Activated naive CD8-positive, alpha-beta T cell treated with anti-CD3 and anti-CD28 coated beads for 36 hours (primary cell): ENCODE data around the gene DNAJA4. TPM values are rescaled to one million over a fixed set of nuclear protein-coding genes. Genes with fewer than 3 reads are reported as not detected.
A peak's percentile ranks its signal among the peaks of the same experiment; 100 is the strongest.

ENCODE experiments used
- DNase-seq: peaks from one replicate; pipeline ENCODE4 v3.0.0; 2021
- H3K27ac Mint-ChIP-seq: one replicate; pipeline ENCODE4 v1.8.0; 2022; ENCODE audit warnings: mild to moderate bottlenecking, moderate library complexity, mixed read lengths
- H3K27me3 Mint-ChIP-seq: one replicate; pipeline ENCODE4 v1.8.0; 2022; ENCODE audit warnings: mild to moderate bottlenecking, mixed read lengths
- H3K36me3 Mint-ChIP-seq: one replicate; pipeline ENCODE4 v1.8.0; 2021; ENCODE audit warnings: mild to moderate bottlenecking, mixed read lengths
- H3K4me1 Mint-ChIP-seq: one replicate; pipeline ENCODE4 v1.8.0; 2021; ENCODE audit warnings: mixed read lengths
- H3K4me3 Mint-ChIP-seq: one replicate; pipeline ENCODE4 v1.8.0; 2022; ENCODE audit warnings: mild to moderate bottlenecking, moderate library complexity, mixed read lengths
- H3K9me3 Mint-ChIP-seq: one replicate; pipeline ENCODE4 v1.8.0; 2022; ENCODE audit warnings: mixed read lengths
- total RNA-seq, 2 experiments: library from RNA; stranded (reverse); gene quantifications; one replicate each; pipeline ENCODE4 v1.2.3, GENCODE V29; 2021

The DNAJA4 gene
- total RNA-seq, 2 experiments from 2014 or later, result 36.8 to 39.3 TPM

- no peaks in the 10 kb centered on the region for H3K36me3 Mint-ChIP-seq
- no peaks in the 10 kb centered on the region for H3K4me1 Mint-ChIP-seq
- H3K27ac Mint-ChIP-seq, result no peak overlapping the region
- no peak for DNase-seq
- no peaks in the 10 kb centered on the region for H3K27me3 Mint-ChIP-seq
- H3K9me3 Mint-ChIP-seq, result no peaks in the 10 kb centered on the region
- no peak overlapping the region for H3K4me3 Mint-ChIP-seq
These were observed 5.1 kb upstream of the DNAJA4 start for GRCh38 chr15:78259232-78259631.

- no peak for DNase-seq
- peaks cover 5% of the 10 kb centered on the region for H3K4me1 Mint-ChIP-seq
- no peak overlapping the region for H3K4me3 Mint-ChIP-seq
- peaks cover 3% of the 10 kb centered on the region for H3K36me3 Mint-ChIP-seq
- H3K9me3 Mint-ChIP-seq, result no peaks in the 10 kb centered on the region
- no peaks in the 10 kb centered on the region for H3K27me3 Mint-ChIP-seq
- H3K27ac Mint-ChIP-seq, result no peak overlapping the region
These were observed 3.9 kb upstream of the DNAJA4 start for GRCh38 chr15:78260489-78260888.

GRCh38 chr15:78261062-78261461 lies 3.3 kb upstream of the DNAJA4 start:
- Mint-ChIP-seq H3K27ac (no peak overlapping the region), H3K9me3 (no peaks in the 10 kb centered on the region), H3K27me3 (no peaks in the 10 kb centered on the region), H3K4me3 (no peak overlapping the region), H3K4me1 (peaks cover 11% of the 10 kb centered on the region), H3K36me3 (peaks cover 8% of the 10 kb centered on the region)
- DNase-seq, result no peak

- Mint-ChIP-seq H3K27me3 (no peaks in the 10 kb centered on the region), H3K36me3 (peaks cover 15% of the 10 kb centered on the region), H3K9me3 (no peaks in the 10 kb centered on the region), H3K4me3 (peak overlapping the region; percentile 37), H3K4me1 (peaks cover 30% of the 10 kb centered on the region), H3K27ac (peak overlapping the region; percentile 72)
- DNase-seq, result no peak
These were observed 996 bp upstream of the DNAJA4 start for GRCh38 chr15:78263351-78263781.

DNA sequence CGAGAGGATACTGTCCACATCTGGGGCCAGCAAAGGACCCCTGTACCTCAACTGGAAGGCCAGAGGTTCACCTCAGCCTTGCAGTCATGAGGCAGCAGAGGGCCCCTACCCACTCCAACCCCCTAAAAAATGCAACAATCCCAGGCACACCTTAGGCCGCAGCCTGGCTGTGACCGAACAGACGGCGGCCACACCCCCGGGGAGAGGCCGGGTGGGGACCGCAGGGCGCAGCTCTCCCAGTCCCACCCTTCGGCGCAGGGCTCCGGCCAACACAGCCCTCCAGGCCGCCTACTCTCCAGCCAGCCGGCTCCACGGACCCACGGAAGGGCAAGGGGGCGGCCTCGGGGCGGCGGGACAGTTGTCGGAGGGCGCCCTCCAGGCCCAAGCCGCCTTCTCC lies 457 bp upstream of the DNAJA4 start:
- H3K4me3 Mint-ChIP-seq, result peak overlapping the region; percentile 37
- peaks cover 17% of the 10 kb centered on the region for H3K36me3 Mint-ChIP-seq
- peak overlapping the region; percentile 72 for H3K27ac Mint-ChIP-seq

GRCh38 chr15:78265137-78265460 lies 737 bp downstream of the DNAJA4 start:
- H3K4me3 Mint-ChIP-seq, result peak overlapping the region; percentile 82
- H3K36me3 Mint-ChIP-seq, result peaks cover 17% of the 10 kb centered on the region
- H3K27me3 Mint-ChIP-seq, result no peaks in the 10 kb centered on the region
- H3K4me1 Mint-ChIP-seq, result peaks cover 37% of the 10 kb centered on the region
- H3K9me3 Mint-ChIP-seq, result no peaks in the 10 kb centered on the region
- peak overlapping the region; percentile 81 for H3K27ac Mint-ChIP-seq
- DNase-seq, result no peak

More for the DNA sequence above, 457 bp upstream of the DNAJA4 start:
- Mint-ChIP-seq H3K4me1 (peaks cover 34% of the 10 kb centered on the region), H3K9me3 (no peaks in the 10 kb centered on the region), H3K27me3 (no peaks in the 10 kb centered on the region)
- DNase-seq, result peak; percentile 14

DNA sequence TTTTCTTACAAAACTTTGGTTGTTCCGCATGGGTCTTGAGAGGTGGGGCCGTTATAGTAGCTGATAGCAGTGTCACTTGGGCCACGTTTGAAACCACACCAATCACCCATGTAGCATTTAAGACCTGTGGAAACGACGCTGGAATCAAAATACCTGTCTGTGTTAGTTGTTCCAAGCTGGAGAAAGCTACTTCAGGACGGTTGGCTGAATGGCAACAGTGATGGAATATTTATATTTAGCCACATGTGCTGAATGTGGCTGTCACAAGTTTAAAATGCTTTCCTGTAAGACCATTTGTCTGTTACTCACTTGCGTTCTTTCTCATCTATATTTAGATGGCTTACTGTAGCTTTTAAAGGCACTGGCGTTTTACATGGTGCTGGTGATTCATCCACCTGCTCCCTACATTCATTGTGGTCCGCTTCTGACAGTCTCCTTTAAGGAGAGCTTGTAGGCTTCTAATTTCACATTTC lies 1.4 kb downstream of the DNAJA4 start:
- peaks cover 37% of the 10 kb centered on the region for H3K4me1 Mint-ChIP-seq
- H3K9me3 Mint-ChIP-seq, result no peaks in the 10 kb centered on the region
- peak overlapping the region; percentile 82 for H3K4me3 Mint-ChIP-seq
- peak overlapping the region; percentile 81 for H3K27ac Mint-ChIP-seq
- peaks cover 17% of the 10 kb centered on the region for H3K36me3 Mint-ChIP-seq
- no peak for DNase-seq
- no peaks in the 10 kb centered on the region for H3K27me3 Mint-ChIP-seq

DNA sequence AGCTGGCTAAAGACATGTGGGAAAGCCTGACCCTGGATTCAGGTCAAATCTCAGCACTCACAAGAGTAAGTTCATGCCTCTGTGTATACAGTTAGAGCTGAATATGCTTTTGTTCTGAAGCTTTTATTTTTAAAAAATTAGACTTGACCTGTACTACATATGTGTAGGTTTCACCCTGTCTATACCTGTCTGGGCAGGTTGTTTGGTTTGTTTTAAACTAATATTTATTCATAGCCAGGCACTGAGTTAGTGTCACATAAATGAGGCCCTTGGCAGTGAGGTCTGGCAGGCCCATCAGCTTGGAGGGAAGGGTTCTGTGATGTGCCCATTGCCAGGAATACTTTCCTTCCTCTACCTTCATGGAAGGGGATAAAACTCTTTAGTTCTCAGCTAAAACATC lies 1.9 kb downstream of the DNAJA4 start:
- peaks cover 37% of the 10 kb centered on the region for H3K4me1 Mint-ChIP-seq

DNA sequence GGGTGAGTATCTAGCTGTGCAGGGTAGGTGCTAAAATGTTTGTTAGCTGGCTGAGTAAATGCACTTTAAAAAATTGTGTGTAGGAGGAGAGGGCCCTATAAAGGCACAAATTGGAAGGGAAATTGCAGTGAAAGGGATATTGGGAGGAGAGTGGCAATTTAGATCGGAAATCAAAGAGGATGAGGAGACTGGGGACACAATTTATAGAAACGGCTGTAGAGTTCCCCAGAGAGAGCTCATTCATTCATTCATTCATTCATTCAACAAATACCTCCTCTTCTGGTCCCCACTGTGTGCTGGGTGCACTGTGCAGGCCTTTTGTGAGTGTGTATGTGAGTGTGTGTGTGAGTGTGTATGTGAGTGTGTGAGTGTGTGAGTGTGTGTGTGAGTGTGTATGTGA lies 2.4 kb downstream of the DNAJA4 start:
- Mint-ChIP-seq H3K4me1 (peaks cover 37% of the 10 kb centered on the region), H3K36me3 (peaks cover 22% of the 10 kb centered on the region), H3K27ac (peak overlapping the region; percentile 50), H3K27me3 (no peaks in the 10 kb centered on the region), H3K4me3 (peak overlapping the region; percentile 82), H3K9me3 (no peaks in the 10 kb centered on the region)
- no peak for DNase-seq

More for the DNA sequence above, 1.9 kb downstream of the DNAJA4 start:
- H3K27ac Mint-ChIP-seq, result no peak overlapping the region
- peak overlapping the region; percentile 82 for H3K4me3 Mint-ChIP-seq
- no peak for DNase-seq
- H3K27me3 Mint-ChIP-seq, result no peaks in the 10 kb centered on the region
- H3K36me3 Mint-ChIP-seq, result peaks cover 17% of the 10 kb centered on the region
- H3K9me3 Mint-ChIP-seq, result no peaks in the 10 kb centered on the region

DNA sequence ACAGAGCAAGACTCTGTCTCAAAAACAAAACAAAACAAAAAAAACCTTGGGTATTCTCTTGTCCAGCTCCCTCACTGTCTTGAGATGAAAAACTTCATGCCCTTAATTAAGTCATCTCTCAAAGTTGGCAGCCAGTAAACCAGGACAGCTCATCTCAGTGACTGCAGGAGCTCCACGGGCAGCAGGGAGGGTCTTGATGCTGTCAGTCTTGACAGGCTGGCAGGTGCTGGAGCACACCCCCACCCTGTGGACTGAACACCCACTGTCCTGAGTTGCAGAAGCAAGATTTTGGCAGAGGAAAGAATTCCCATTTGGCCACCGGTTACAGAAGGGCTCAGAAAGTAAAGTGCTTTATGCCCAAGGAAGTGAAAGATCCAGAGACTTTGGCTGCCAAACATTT lies 8.0 kb downstream of the DNAJA4 start:
- Mint-ChIP-seq H3K4me1 (peaks cover 14% of the 10 kb centered on the region), H3K4me3 (no peak overlapping the region), H3K36me3 (peaks cover 15% of the 10 kb centered on the region)

DNA sequence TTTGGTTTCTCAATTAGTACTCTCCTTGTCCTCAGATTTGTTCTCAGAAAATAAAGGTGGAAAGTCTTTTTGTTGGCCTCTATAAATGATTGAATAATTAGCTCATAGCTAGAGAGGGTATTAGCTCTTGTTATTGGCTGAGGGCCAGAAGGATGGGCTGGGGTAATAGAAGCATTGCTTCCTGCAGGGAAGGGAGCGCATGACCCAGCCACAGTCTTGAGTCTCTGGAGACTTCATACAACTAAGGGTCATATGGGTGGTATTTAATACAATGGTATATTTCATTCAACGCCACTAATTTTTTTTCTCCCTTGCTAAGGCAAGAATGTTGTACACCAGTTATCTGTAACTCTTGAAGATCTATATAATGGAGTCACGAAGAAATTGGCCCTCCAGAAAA lies 8.4 kb downstream of the DNAJA4 start:
- no peaks in the 10 kb centered on the region for H3K27me3 Mint-ChIP-seq
- H3K4me1 Mint-ChIP-seq, result peaks cover 9% of the 10 kb centered on the region
- no peaks in the 10 kb centered on the region for H3K9me3 Mint-ChIP-seq
- H3K27ac Mint-ChIP-seq, result no peak overlapping the region
- peaks cover 15% of the 10 kb centered on the region for H3K36me3 Mint-ChIP-seq
- H3K4me3 Mint-ChIP-seq, result no peak overlapping the region
- no peak for DNase-seq

More for the DNA sequence above, 8.0 kb downstream of the DNAJA4 start:
- DNase-seq, result no peak
- Mint-ChIP-seq H3K27ac (peak overlapping the region; percentile 10), H3K9me3 (no peaks in the 10 kb centered on the region), H3K27me3 (no peaks in the 10 kb centered on the region)

- H3K27me3 Mint-ChIP-seq, result no peaks in the 10 kb centered on the region
- peak overlapping the region; percentile 17 for H3K27ac Mint-ChIP-seq
These were observed 10.6 kb downstream of the DNAJA4 start for GRCh38 chr15:78274994-78275393.

DNA sequence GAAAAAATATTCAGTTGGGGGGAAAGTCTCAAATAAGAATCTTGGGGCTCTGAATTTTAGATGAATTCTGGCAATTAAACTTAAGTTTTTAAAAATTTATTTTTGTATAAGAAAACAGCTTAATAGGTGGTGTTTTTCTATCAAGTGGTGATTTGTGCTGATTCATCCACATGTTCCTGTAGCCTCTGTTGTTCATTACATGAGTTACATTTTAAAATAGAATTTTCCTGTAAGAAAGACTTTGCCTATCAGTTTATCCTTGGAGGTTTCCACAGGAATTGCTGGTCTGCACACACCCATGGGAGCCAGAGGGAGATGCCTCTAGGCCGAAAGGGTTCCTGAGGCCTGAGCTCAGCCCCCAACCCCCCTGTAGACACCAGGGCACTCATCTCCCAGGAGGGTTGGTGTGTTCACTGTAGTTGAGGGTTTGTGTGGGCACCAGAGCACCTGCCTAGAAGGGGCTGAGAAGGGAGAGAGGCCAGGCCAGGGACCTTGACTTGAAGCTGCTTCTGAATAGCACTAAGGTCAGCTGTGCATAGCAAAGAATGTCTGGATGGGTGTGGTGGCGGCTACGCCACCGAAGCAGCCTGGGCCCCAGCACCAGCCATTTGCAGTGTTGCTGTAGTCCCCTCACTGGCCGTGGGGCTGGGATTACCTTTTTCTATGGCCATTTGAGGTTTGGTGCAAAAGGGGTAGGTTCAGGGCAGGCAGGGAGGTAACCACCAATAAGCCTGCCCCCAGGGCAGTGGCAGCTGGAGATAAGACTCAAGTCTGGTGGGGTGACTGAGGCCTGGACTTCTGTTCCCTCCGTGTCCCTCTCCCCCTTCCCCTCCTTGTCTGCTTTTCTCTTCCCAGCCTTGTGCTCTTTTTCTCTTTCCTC lies 11.9 kb downstream of the DNAJA4 start:
- no peak for DNase-seq
- Mint-ChIP-seq H3K4me1 (no peaks in the 10 kb centered on the region), H3K27ac (peak overlapping the region; percentile 25), H3K4me3 (no peak overlapping the region), H3K36me3 (peaks cover 21% of the 10 kb centered on the region), H3K27me3 (no peaks in the 10 kb centered on the region), H3K9me3 (no peaks in the 10 kb centered on the region)

More at GRCh38 chr15:78274994-78275393, 10.6 kb downstream of the DNAJA4 start:
- no peak for DNase-seq
- no peaks in the 10 kb centered on the region for H3K4me1 Mint-ChIP-seq
- no peaks in the 10 kb centered on the region for H3K9me3 Mint-ChIP-seq
- H3K36me3 Mint-ChIP-seq, result peaks cover 21% of the 10 kb centered on the region
- no peak overlapping the region for H3K4me3 Mint-ChIP-seq

DNA sequence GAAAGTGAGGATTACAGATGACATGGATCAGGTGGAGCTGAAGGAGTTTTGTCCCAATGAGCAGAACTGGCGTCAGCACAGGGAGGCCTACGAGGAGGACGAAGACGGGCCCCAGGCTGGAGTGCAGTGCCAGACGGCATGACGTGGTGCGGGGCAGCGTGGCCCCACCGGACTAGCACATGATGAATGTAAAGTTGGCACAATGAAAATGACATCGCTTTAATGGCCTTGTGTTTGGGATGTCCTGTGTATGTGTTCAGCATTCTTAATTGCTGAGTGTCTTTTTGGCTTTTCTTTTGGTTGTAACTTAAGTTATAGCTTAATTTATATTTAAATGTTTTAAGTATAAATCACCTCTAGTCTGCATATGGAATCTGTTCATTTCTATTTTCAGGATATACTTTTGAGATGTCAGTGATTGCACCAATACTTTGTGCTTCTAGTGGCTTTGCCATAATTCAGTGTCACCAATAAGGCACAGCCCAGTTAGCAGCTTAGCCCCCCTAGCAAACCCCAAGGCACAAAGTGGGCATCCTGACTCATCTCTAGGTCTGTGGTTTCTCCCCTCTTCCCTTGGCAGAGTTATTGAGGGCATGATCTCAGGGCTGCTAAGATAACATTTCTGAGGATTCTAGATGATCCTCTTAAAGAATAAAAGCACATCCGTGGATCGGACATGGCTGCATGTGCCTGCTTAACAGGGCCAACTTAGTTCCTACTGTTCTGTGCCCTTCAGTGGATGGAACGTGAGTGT lies 16.1 kb downstream of the DNAJA4 start:
- Mint-ChIP-seq H3K9me3 (no peaks in the 10 kb centered on the region), H3K27me3 (no peaks in the 10 kb centered on the region), H3K4me1 (no peaks in the 10 kb centered on the region), H3K36me3 (peaks cover 16% of the 10 kb centered on the region), H3K4me3 (no peak overlapping the region), H3K27ac (no peak overlapping the region)
- DNase-seq, result no peak

- no peaks in the 10 kb centered on the region for H3K9me3 Mint-ChIP-seq
These were observed 18.0 kb downstream of the DNAJA4 start for GRCh38 chr15:78282324-78282723.

More at GRCh38 chr15:78282324-78282723, 18.0 kb downstream of the DNAJA4 start:
- Mint-ChIP-seq H3K4me1 (no peaks in the 10 kb centered on the region), H3K36me3 (peaks cover 18% of the 10 kb centered on the region), H3K4me3 (no peak overlapping the region), H3K27ac (no peak overlapping the region), H3K27me3 (no peaks in the 10 kb centered on the region)
- no peak for DNase-seq
